T-helper 1 cell treated with Interleukin-12 subunit alpha and Interleukin-12 subunit beta and Interleukin-4 antibody, amounts not matched to agents 30 ng/mL and 1 ng/mL, for 36 hours (primary cell): ENCODE results near the gene VPS33A. TPM values are rescaled to one million over a fixed set of nuclear protein-coding genes. Genes with fewer than 3 reads are reported as not detected.

Experiments
- intact Hi-C: fragments of 100-400 bp; cut with micrococcal nuclease; formaldehyde crosslinking; loops from one replicate; pipeline ENCODE4 v1.15.1; 2024
- total RNA-seq: library from RNA; stranded (reverse); gene quantifications from 2 replicates; pipeline ENCODE4 v1.2.3, GENCODE V29; 2022

VPS33A gene
- total RNA-seq, 1 donor from 2014 or later, result 32.8 TPM

DNA sequence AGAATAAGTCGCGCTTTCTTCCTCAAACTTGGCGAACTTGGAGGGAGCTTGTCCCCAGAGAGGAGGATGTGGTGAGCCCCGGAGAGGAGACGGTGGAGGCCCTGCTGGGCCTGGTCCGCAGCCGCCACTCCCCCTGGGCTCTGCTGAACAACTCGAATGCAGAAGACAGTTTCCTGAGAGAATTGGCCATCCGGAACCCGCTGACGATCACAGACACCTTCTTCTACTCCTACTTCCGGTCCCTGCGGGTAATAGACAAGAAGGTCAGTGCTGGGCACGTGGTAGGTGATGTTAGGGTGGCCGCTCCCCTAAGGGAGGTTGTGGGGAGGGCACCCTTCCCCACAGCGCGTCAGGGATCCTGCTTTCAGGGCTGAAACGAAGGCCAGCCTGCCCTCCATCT is 81.8 kb downstream of the VPS33A start:
- intact Hi-C loops, result no loop called here

DNA sequence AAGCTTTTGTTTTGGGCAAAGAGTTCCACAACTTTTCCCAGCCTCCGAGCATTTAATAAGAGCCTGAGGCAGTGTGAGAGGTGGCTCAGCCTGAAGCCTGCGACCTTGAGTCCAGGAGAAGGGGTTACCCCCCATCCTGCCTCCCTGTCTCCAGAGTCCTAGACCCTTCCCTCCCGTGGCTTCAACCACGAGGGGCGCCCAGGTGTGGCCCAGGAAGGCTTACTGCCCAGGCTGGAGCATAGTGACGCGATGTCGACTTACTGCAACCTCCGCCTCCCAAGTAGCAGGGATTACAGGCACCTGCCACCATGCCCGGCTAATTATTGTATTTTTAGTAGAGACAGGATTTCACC is 82.7 kb downstream of the VPS33A start:
- intact Hi-C loops, result loop anchor here (2.0 kb wide), 1 partner anchor 17 kb away; no protein-coding TSS in a partner anchor

DNA sequence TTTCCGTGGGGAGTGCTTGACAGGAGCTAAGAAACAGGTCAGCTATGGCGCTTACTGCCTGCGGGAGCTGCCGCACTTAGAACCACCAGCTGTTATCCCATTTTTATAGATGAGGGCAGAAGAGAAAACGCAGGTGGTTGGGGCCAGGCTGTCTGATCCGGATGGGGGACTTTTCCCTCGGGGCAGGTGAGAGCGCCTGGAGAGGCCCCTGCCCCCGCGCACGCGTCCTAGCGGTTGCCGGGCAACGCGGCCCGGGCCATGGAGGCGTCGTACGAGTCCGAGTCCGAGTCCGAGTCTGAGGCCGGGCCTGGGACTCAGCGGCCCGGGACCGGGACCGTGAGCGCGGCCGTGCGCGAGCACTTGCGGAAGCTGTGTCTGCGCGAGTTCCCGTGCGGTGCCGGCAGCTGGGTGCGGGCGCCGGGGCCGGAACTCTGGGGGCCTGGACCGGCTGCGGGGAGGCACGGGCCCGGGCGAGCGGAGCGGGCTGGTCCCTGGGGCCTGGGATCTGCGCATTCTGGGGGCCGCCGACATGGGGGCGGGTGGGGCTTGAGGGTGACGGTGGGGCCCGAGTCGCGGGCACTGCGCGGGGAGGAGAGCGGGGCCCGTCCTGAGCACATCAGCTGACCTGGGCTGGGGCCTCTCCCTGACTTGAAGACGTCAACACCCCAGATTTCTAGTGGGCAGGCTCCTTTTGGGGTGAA is 83.3 kb downstream of the VPS33A start, which contains the start of gene LRRC43:
TSS of gene LRRC43 (plus strand) at position 237 of the 701 bp plus-strand sequence. CDS start at position 259, 22 bp downstream.
- intact Hi-C loops, result loop anchor here (2.0 kb wide), 1 partner anchor 16 kb away; no protein-coding TSS in a partner anchor

Other genes with a start within 250 kb of the VPS33A start
- gene BCL7A, start 244.6 kb downstream of the VPS33A start, total RNA-seq, result 5.2 and 6.2 TPM in 2 replicates
- 57.6 and 59.2 TPM in 2 replicates for gene MLXIP, start 187.7 kb downstream of the VPS33A start, total RNA-seq
- 0.24 TPM in 1 of 2 replicates, not detected in the other for gene IL31, start 92.3 kb downstream of the VPS33A start, total RNA-seq
- gene LRRC43, start 83.4 kb downstream of the VPS33A start, total RNA-seq, result 0.29 TPM in 1 of 2 replicates, not detected in the other
- 0.12 and 0.32 TPM in 2 replicates for gene B3GNT4, start 62.8 kb downstream of the VPS33A start, total RNA-seq
- 44.2 and 45.1 TPM in 2 replicates for gene DIABLO, start 40.4 kb downstream of the VPS33A start, total RNA-seq
- 91.3 and 94.0 TPM in 2 replicates for gene CLIP1, start 156.2 kb upstream of the VPS33A start, total RNA-seq
- gene ZCCHC8, start 234.4 kb upstream of the VPS33A start, total RNA-seq, result 41.0 and 45.6 TPM in 2 replicates